Upper lobe of left lung (tissue), 4 donors: ENCODE data around the gene ARID3A.

ENCODE experiments used
- POLR2A ChIP-seq, 4 donors: fragments of 450-650 bp; IDR thresholded peaks; one replicate each; pipeline ENCODE4 v1.5.1; 2016 to 2017; ENCODE audit warnings: antibody characterized with exemption in 4 of 4, mild to moderate bottlenecking in 2 of 4
- TF ChIP-seq, protein P1 (sequence below), 6 experiments: fragments of 450-650 bp in 4 of 6; fragments of 200-600 bp in 2 of 6; sonication (generic) in 2 of 6; IDR thresholded peaks; one replicate each; pipeline ENCODE4 v1.5.1; 2016 to 2019; ENCODE audit warnings: antibody characterized with exemption in 6 of 6

DNA sequence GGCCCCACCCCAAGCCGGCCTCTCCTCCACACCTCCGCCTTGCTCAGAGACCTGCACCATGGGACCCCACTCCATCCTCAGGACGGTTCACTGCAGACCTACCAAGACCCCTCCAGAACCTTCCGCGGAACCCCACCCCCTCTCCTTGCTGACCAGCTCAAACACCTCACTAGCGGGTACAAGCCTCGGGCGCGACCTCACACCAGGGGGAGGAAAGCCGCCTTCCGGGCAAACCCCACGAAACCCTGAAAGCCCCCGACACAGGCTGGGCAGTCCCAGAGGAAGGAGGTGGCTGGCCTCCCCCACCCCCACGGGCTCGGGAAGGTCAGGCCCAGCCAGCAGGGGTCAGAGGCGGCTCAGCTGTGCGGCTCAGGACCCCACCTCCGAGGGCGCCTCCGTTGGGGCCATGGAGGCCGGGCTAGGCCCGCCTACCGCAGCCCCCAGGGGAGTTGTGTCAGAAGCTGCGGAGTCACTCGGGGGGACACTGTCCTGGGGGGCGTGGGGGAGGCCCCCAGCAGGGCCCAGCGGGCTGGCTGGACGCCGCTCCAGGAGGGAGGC, 84.2 kb downstream of the ARID3A start:
- TF ChIP-seq, protein P1, sequence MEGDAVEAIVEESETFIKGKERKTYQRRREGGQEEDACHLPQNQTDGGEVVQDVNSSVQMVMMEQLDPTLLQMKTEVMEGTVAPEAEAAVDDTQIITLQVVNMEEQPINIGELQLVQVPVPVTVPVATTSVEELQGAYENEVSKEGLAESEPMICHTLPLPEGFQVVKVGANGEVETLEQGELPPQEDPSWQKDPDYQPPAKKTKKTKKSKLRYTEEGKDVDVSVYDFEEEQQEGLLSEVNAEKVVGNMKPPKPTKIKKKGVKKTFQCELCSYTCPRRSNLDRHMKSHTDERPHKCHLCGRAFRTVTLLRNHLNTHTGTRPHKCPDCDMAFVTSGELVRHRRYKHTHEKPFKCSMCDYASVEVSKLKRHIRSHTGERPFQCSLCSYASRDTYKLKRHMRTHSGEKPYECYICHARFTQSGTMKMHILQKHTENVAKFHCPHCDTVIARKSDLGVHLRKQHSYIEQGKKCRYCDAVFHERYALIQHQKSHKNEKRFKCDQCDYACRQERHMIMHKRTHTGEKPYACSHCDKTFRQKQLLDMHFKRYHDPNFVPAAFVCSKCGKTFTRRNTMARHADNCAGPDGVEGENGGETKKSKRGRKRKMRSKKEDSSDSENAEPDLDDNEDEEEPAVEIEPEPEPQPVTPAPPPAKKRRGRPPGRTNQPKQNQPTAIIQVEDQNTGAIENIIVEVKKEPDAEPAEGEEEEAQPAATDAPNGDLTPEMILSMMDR (IDR thresholded peaks at IDR 0.05) = no peak
- no peak for TF ChIP-seq POLR2A (IDR thresholded peaks at IDR 0.05)
